ENCODE measurements around the gene GLRA2. TPM values are rescaled to one million over a fixed set of nuclear protein-coding genes. Genes with fewer than 3 reads are reported as not detected.

Gene GLRA2
- total and polyA plus RNA-seq, 10 of the 15 experiments (the other 5 are each of a cell fraction or from before 2014, with no cell fraction given), result 0.01 TPM; not detected in 9

GRCh38 chrX:14753441-14753840, 224.1 kb downstream of the GLRA2 start:
- Histone ChIP-seq H3K4me1 (ENCODE audit: control insufficient read depth, insufficient read depth, low read length) (no peaks in the 10 kb centered on the region), H3K9ac (ENCODE audit: control insufficient read depth, insufficient read depth, low read length) (no peak overlapping the region), H3K27ac (ENCODE audit: control insufficient read depth, insufficient read depth) (no peak overlapping the region), H3K4me2 (ENCODE audit: control insufficient read depth, insufficient read depth) (no peak overlapping the region), H3K36me3 (ENCODE audit: control insufficient read depth in 2 of 2, insufficient read depth in 2 of 2, low read length in 1 of 2) (no peaks in the 10 kb centered on the region), H3K4me3 (no peak overlapping the region), H3K79me2 (ENCODE audit: control insufficient read depth, insufficient read depth, low read length) (no peaks in the 10 kb centered on the region), H3K27me3 (replicated peaks in 1 of 2; ENCODE audit: control insufficient read depth in 2 of 2, insufficient read depth in 2 of 2, low read length in 1 of 2) (no peaks in the 10 kb centered on the region), H4K20me1 (ENCODE audit: control insufficient read depth, insufficient read depth) (no peaks in the 10 kb centered on the region), H3K9me3 (replicated peaks; ENCODE audit: control insufficient read depth, insufficient read depth, low read length) (no peaks in the 10 kb centered on the region), H2AFZ (ENCODE audit: control insufficient read depth, low read depth, low read length) (no peak overlapping the region)
- BruUV-seq (replicated peaks), result no TSS peak
- TF ChIP-seq ZBTB4 (CRISPR knock-in tag; IDR thresholded peaks at IDR 0.05), result no peak
- no peak for TF ChIP-seq PBX3 (IDR thresholded peaks at IDR 0.05; ENCODE audit: insufficient replicate concordance, low read depth, low read length)
- no peak for TF ChIP-seq POU2F2 (IDR thresholded peaks at IDR 0.05; ENCODE audit: borderline replicate concordance, low read depth, low read length)
- TF ChIP-seq RELA (IDR thresholded peaks at IDR 0.05; ENCODE audit: borderline replicate concordance, partially characterized antibody), result no peak
- TF ChIP-seq BMI1 (IDR thresholded peaks at IDR 0.05; ENCODE audit: borderline replicate concordance), result no peak
- no peak for TF ChIP-seq ZNF384 (IDR thresholded peaks at IDR 0.05; ENCODE audit: borderline replicate concordance, low read depth, low read length)
- in situ Hi-C loops (cut with MboI) (no loop called here), intact Hi-C loops (cut with micrococcal nuclease; ENCODE audit: unreplicated experiment) (no loop called here)
- DNase-seq (ENCODE audit: low read depth, low spot score), result no peak
- 32% methylated on average over 4 of the region's 4 CpGs for WGBS (ENCODE audit: insufficient coverage, insufficient replicate concordance, low lambda C conversion rate, missing lambda C conversion rate)
- ATAC-seq, result no peak
- no peak for FAIRE-seq
- CTCF ChIA-PET, result no interaction called here
- POLR2A ChIA-PET, result no interaction called here
- RAD21 ChIA-PET (ENCODE audit: unreplicated experiment), result no interaction called here
- SMC1A ChIA-PET (ENCODE audit: uncharacterized antibody, unreplicated experiment), result interaction anchor here (0.6 kb wide), 1 partner anchor 701 kb away, joined by 6 read pairs; no protein-coding TSS in a partner anchor
